OCI-LY3 (cell line): ENCODE data around the gene PLLP.

Experiments used
- H2AFZ ChIP-seq: fragments of 200-600, 300-600 bp; shearing (Covaris generic); 2 replicates; pipeline ENCODE4 v1.6.0; 2014; ENCODE audit warnings: antibody characterized with exemption, low read depth, low read length
- H3K27ac ChIP-seq: fragments of 200-600, 300-600 bp; sonication (generic); 2 replicates; pipeline ENCODE4 v1.5.1; 2014; ENCODE audit warnings: mild to moderate bottlenecking, low read length, moderate library complexity, mixed read lengths
- H3K27me3 ChIP-seq: fragments of 200-600, 300-600 bp; sonication (generic); 2 replicates; pipeline ENCODE4 v1.6.1; 2014; ENCODE audit warnings: low read depth, low read length, mixed read lengths
- H3K36me3 ChIP-seq: fragments of 200-600, 300-600 bp; sonication (generic); replicated peaks from 2 replicates; pipeline ENCODE3; 2014; ENCODE audit warnings: low read depth, low read length, mixed read lengths
- H3K4me1 ChIP-seq: fragments of 300-600, 200-600 bp; sonication (generic); 2 replicates; pipeline ENCODE4 v1.6.1; 2014; ENCODE audit warnings: low read length, mixed read lengths
- H3K4me2 ChIP-seq: fragments of 200-600, 300-600 bp; sonication (generic); 2 replicates; pipeline ENCODE4 v1.6.1; 2014; ENCODE audit warnings: low read length, mixed read lengths
- H3K4me3 ChIP-seq: fragments of 300-600, 200-600 bp; sonication (generic); 2 replicates; pipeline ENCODE4 v1.5.1; 2014; ENCODE audit warnings: antibody characterized with exemption, mild to moderate bottlenecking, low read length, moderate library complexity
- H3K79me2 ChIP-seq: fragments of 300-600, 200-600 bp; shearing (Covaris generic); 2 replicates; pipeline ENCODE4 v1.6.1; 2014; ENCODE audit warnings: mild to moderate bottlenecking, low read length, mixed read lengths
- H3K9ac ChIP-seq: fragments of 300-600, 200-600 bp; shearing (Covaris generic); 2 replicates; pipeline ENCODE4 v1.6.0; 2014; ENCODE audit warnings: mild to moderate bottlenecking, low read length, moderate library complexity
- H3K9me3 ChIP-seq: fragments of 200-600, 300-600 bp; shearing (Covaris generic); 2 replicates; pipeline ENCODE4 v1.6.1; 2014; ENCODE audit warnings: low read length, mixed read lengths; ENCODE audit not compliant: insufficient read depth
- H4K20me1 ChIP-seq: fragments of 200-600, 300-600 bp; sonication (generic); 2 replicates; pipeline ENCODE4 v1.6.1; 2016; ENCODE audit warnings: low read length, mixed read lengths; ENCODE audit not compliant: insufficient read depth
- EZH2phosphoT487 ChIP-seq: fragments of 200-600 bp; shearing (Covaris generic); IDR thresholded peaks from 2 replicates; pipeline ENCODE4 v1.6.1; 2018; ENCODE audit warnings: antibody characterized with exemption, mixed run types, low read depth
- TF ChIP-seq, protein P1 (sequence below): fragments of 200-600, 300-600 bp; sonication (generic); IDR thresholded peaks from 2 replicates; pipeline ENCODE4 v1.5.1; 2014; ENCODE audit warnings: antibody characterized with exemption, low read length, low read depth

PLLP gene

GRCh38 chr16:57264950-57265371 lies 19.5 kb downstream of the PLLP start:
- Histone ChIP-seq H3K9ac (no peak overlapping the region), H3K36me3 (no peaks in the 10 kb centered on the region), H3K79me2 (no peaks in the 10 kb centered on the region), H3K4me2 (no peak overlapping the region), H3K4me1 (peaks cover 15% of the 10 kb centered on the region), H3K9me3 (no peaks in the 10 kb centered on the region), H2AFZ (no peak overlapping the region), H4K20me1 (no peaks in the 10 kb centered on the region), H3K27ac (no peak overlapping the region), H3K27me3 (no peaks in the 10 kb centered on the region), H3K4me3 (no peak overlapping the region)
- TF ChIP-seq, protein P1, sequence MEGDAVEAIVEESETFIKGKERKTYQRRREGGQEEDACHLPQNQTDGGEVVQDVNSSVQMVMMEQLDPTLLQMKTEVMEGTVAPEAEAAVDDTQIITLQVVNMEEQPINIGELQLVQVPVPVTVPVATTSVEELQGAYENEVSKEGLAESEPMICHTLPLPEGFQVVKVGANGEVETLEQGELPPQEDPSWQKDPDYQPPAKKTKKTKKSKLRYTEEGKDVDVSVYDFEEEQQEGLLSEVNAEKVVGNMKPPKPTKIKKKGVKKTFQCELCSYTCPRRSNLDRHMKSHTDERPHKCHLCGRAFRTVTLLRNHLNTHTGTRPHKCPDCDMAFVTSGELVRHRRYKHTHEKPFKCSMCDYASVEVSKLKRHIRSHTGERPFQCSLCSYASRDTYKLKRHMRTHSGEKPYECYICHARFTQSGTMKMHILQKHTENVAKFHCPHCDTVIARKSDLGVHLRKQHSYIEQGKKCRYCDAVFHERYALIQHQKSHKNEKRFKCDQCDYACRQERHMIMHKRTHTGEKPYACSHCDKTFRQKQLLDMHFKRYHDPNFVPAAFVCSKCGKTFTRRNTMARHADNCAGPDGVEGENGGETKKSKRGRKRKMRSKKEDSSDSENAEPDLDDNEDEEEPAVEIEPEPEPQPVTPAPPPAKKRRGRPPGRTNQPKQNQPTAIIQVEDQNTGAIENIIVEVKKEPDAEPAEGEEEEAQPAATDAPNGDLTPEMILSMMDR: no peak
- TF ChIP-seq EZH2phosphoT487: no peak

DNA sequence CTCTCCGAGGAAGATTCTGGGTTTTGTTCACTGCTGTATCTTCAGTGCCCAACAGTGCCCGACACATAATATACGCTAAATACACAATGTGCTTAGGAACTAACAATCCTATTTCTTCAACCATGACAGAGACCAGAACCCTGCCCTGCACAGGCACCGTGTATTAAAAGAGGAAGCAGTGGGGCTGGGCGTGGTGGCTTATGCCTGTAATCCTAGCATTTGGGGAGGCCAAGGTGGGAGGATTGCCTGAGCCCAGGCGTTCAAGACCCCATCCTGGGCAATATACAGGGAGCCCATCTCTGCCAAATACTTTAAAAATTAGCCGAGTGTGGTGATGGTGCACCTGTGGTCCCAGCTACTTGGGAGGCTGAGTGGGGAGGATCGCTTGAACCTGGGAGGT lies 20.1 kb downstream of the PLLP start:
- Histone ChIP-seq H3K4me2 (no peak overlapping the region), H3K27me3 (no peaks in the 10 kb centered on the region), H4K20me1 (no peaks in the 10 kb centered on the region), H3K36me3 (no peaks in the 10 kb centered on the region), H3K9ac (no peak overlapping the region), H3K4me3 (no peak overlapping the region), H3K79me2 (no peaks in the 10 kb centered on the region), H3K27ac (no peak overlapping the region), H2AFZ (no peak overlapping the region), H3K4me1 (peaks cover 16% of the 10 kb centered on the region), H3K9me3 (no peaks in the 10 kb centered on the region)
- TF ChIP-seq, protein P1: no peak
- TF ChIP-seq EZH2phosphoT487: no peak

GRCh38 chr16:57263541-57264351 lies 20.7 kb downstream of the PLLP start:
- no peaks in the 10 kb centered on the region for H3K27me3 ChIP-seq
- no peak overlapping the region for H2AFZ ChIP-seq
- H3K4me2 ChIP-seq: no peak overlapping the region
- H3K4me1 ChIP-seq: peaks cover 11% of the 10 kb centered on the region
- no peak overlapping the region for H3K27ac ChIP-seq
- no peaks in the 10 kb centered on the region for H3K79me2 ChIP-seq
- H3K9me3 ChIP-seq: no peaks in the 10 kb centered on the region
- no peaks in the 10 kb centered on the region for H3K36me3 ChIP-seq
- H4K20me1 ChIP-seq: no peaks in the 10 kb centered on the region
- H3K9ac ChIP-seq: no peak overlapping the region
- H3K4me3 ChIP-seq: no peak overlapping the region
- TF ChIP-seq, protein P1: no peak
- no peak for TF ChIP-seq EZH2phosphoT487

- TF ChIP-seq EZH2phosphoT487: no peak
- Histone ChIP-seq H3K4me3 (no peak overlapping the region), H2AFZ (no peak overlapping the region), H3K9me3 (no peaks in the 10 kb centered on the region), H3K27me3 (no peaks in the 10 kb centered on the region), H3K4me1 (peaks cover 11% of the 10 kb centered on the region), H3K79me2 (no peaks in the 10 kb centered on the region), H3K4me2 (no peak overlapping the region), H3K36me3 (no peaks in the 10 kb centered on the region), H3K27ac (no peak overlapping the region), H4K20me1 (no peaks in the 10 kb centered on the region), H3K9ac (no peak overlapping the region)
Measured at GRCh38 chr16:57262841-57263540, 21.5 kb downstream of the PLLP start.
